ENCODE results near the gene MYH11.

Gene MYH11

GRCh38 chr16:15777533-15778203, 79.2 kb downstream of the MYH11 start:
- TF ChIP-seq EZH2 (IDR thresholded peaks at IDR 0.05; ENCODE audit: borderline replicate concordance, low read length) (no peak), CTCF (IDR thresholded peaks at IDR 0.05; ENCODE audit: low read length) (peak; percentile 79)
- H3K4me2 ChIP-seq (ENCODE audit: low read length): no peak overlapping the region
- no peak overlapping the region for H2AFZ ChIP-seq (ENCODE audit: low read length)

DNA sequence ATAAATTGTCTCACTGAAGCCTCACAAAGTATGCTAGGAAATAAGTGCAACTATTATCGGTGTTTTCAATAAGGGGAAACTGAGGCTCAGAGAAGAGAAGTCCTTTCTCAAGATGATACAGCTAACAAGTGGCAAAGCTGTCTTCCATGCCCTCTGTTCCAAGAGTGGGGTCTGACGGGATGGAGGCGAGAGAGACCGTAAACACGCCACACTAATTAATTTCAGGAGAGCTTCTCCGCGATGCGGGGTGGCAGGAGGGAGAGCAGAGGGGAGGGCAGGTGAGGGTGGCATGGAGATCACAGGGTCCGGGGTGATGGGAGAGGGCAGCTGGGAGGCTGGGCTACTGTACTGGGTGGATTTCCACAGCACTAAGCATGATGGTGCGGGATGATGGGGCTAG, 80.3 kb downstream of the MYH11 start:
- Histone ChIP-seq H3K9ac (ENCODE audit: low read length) (no peak overlapping the region), H3K9me3 (ENCODE audit: low read length) (no peaks in the 10 kb centered on the region)
- no peak for TF ChIP-seq EZH2 (IDR thresholded peaks at IDR 0.05; ENCODE audit: borderline replicate concordance, low read length)
- no peak for TF ChIP-seq CTCF (IDR thresholded peaks at IDR 0.05; ENCODE audit: low read length)

More at GRCh38 chr16:15777533-15778203, 79.2 kb downstream of the MYH11 start:
- Histone ChIP-seq H3K9me3 (ENCODE audit: low read length) (no peaks in the 10 kb centered on the region), H3K4me3 (ENCODE audit: low read depth, low read length, poor library complexity, severe bottlenecking) (no peak overlapping the region), H3K27me3 (ENCODE audit: insufficient read depth, low read length) (no peaks in the 10 kb centered on the region), H4K20me1 (ENCODE audit: insufficient read depth, low read length) (no peaks in the 10 kb centered on the region), H3K79me2 (ENCODE audit: insufficient read depth, low read length) (no peaks in the 10 kb centered on the region), H3F3A (ENCODE audit: insufficient read depth, low read length) (no peaks in the 10 kb centered on the region), H3K9ac (ENCODE audit: low read length) (no peak overlapping the region), H3K9me2 (ENCODE audit: low read depth, low read length) (no peaks in the 10 kb centered on the region), H3K27ac (ENCODE audit: low read depth, low read length, poor library complexity, severe bottlenecking) (no peak overlapping the region), H3K4me1 (ENCODE audit: insufficient read depth, low read length, severe bottlenecking) (no peaks in the 10 kb centered on the region), H3K36me3 (ENCODE audit: insufficient read depth, low read length) (no peaks in the 10 kb centered on the region)

DNA sequence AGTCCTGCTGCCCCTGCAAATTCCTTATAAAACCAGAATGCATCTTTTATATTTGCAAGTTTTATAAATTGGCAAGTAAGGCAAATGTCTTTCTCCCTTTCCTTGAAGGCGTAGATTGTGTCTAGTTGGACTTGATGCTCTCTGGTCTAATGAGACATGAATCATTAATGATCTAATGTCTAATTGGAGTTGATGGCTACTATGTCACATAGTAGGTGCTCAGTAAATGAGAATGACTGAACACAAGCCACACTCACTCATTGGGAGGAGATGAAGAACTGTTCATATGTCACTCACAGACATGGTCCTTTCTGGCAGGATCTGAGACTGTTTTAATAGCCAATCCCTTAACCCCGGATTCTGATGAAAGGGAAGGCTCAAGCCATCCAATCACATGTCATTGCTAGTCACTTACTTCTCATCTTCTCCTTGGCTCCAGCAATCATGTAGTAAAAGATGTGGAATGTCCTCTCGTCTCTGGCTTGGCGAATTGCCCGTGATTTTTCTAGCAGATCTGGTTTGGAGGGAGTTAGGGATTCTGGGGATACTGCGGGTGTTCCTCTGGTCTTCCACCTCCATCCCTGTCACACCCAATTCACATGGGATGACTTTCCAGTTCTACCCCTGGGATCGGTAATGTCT, 81.0 kb downstream of the MYH11 start:
- Histone ChIP-seq H3K36me3 (ENCODE audit: insufficient read depth, low read length) (no peaks in the 10 kb centered on the region), H3K9me3 (ENCODE audit: low read length) (no peaks in the 10 kb centered on the region), H3K27ac (ENCODE audit: low read depth, low read length, poor library complexity, severe bottlenecking) (no peak overlapping the region), H3K9me2 (ENCODE audit: low read depth, low read length) (no peaks in the 10 kb centered on the region), H4K20me1 (ENCODE audit: insufficient read depth, low read length) (no peaks in the 10 kb centered on the region), H3K4me3 (ENCODE audit: low read depth, low read length, poor library complexity, severe bottlenecking) (no peak overlapping the region), H2AFZ (ENCODE audit: low read length) (no peak overlapping the region), H3F3A (ENCODE audit: insufficient read depth, low read length) (no peaks in the 10 kb centered on the region), H3K9ac (ENCODE audit: low read length) (no peak overlapping the region), H3K4me1 (ENCODE audit: insufficient read depth, low read length, severe bottlenecking) (no peaks in the 10 kb centered on the region), H3K4me2 (ENCODE audit: low read length) (no peak overlapping the region), H3K79me2 (ENCODE audit: insufficient read depth, low read length) (no peaks in the 10 kb centered on the region), H3K27me3 (ENCODE audit: insufficient read depth, low read length) (no peaks in the 10 kb centered on the region)
- no peak for TF ChIP-seq CTCF (IDR thresholded peaks at IDR 0.05; ENCODE audit: low read length)
- TF ChIP-seq EZH2 (IDR thresholded peaks at IDR 0.05; ENCODE audit: borderline replicate concordance, low read length): no peak

More for the DNA sequence above, 80.3 kb downstream of the MYH11 start:
- Histone ChIP-seq H3K27ac (ENCODE audit: low read depth, low read length, poor library complexity, severe bottlenecking) (no peak overlapping the region), H3K79me2 (ENCODE audit: insufficient read depth, low read length) (no peaks in the 10 kb centered on the region), H3K4me1 (ENCODE audit: insufficient read depth, low read length, severe bottlenecking) (no peaks in the 10 kb centered on the region), H3K36me3 (ENCODE audit: insufficient read depth, low read length) (no peaks in the 10 kb centered on the region), H3K4me2 (ENCODE audit: low read length) (no peak overlapping the region), H2AFZ (ENCODE audit: low read length) (no peak overlapping the region), H3K27me3 (ENCODE audit: insufficient read depth, low read length) (no peaks in the 10 kb centered on the region), H3F3A (ENCODE audit: insufficient read depth, low read length) (no peaks in the 10 kb centered on the region), H3K9me2 (ENCODE audit: low read depth, low read length) (no peaks in the 10 kb centered on the region), H4K20me1 (ENCODE audit: insufficient read depth, low read length) (no peaks in the 10 kb centered on the region), H3K4me3 (ENCODE audit: low read depth, low read length, poor library complexity, severe bottlenecking) (no peak overlapping the region)

Measured in OCI-LY1 (cell line).